MCF 10A (cell line): Measurements from ENCODE around the gene PRKAR2B. TPM values are rescaled to one million over a fixed set of nuclear protein-coding genes. Genes with fewer than 3 reads are reported as not detected.
"Not testable (repeated sequence)": the region's sequence is repeated elsewhere in the genome, so short reads cannot be mapped to it uniquely, and the experiment has no call there.

Source experiments
- BruUV-seq: library from RNA; stranded (reverse); fragments of 400-500 nt; replicated peaks from 2 replicates; lab custom pipeline; 2021; lab: Mats Ljungman, UMichigan
- CTCF ChIA-PET: fragments of 300-600 bp; sonication (Branson Sonifier 250); formaldehyde crosslinking; extraction: SDS; loops from one replicate; lab custom pipeline; 2021; ENCODE audit warnings: antibody characterized with exemption, inconsistent platforms; lab: Yijun Ruan, JAX
- POLR2A ChIA-PET: fragments of 300-600, 350-650 bp; sonication (Branson Sonifier 250); formaldehyde crosslinking; extraction: SDS; loops from one replicate; lab custom pipeline; 2020; ENCODE audit warnings: antibody characterized with exemption, inconsistent platforms; lab: Yijun Ruan, JAX
- DNase-seq: peaks from one replicate; pipeline ENCODE4 v3.0.0-alpha.2; 2018; ENCODE audit not compliant: unreplicated experiment
- H3K27ac Mint-ChIP-seq: one replicate; pipeline ENCODE4 v1.8.0; 2022; ENCODE audit warnings: mild to moderate bottlenecking, low read depth, mixed read lengths; ENCODE audit not compliant: unreplicated experiment
- H3K27me3 Mint-ChIP-seq: one replicate; pipeline ENCODE4 v1.8.0; 2022; ENCODE audit warnings: mixed read lengths; ENCODE audit not compliant: insufficient read depth, unreplicated experiment
- H3K36me3 Mint-ChIP-seq: one replicate; pipeline ENCODE4 v1.8.0; 2022; ENCODE audit warnings: mild to moderate bottlenecking, moderate library complexity, mixed read lengths; ENCODE audit not compliant: insufficient read depth, unreplicated experiment
- H3K4me1 Mint-ChIP-seq: one replicate; pipeline ENCODE4 v1.8.0; 2022; ENCODE audit warnings: mixed read lengths; ENCODE audit not compliant: insufficient read depth, unreplicated experiment
- H3K4me3 Mint-ChIP-seq: one replicate; pipeline ENCODE4 v1.8.0; 2022; ENCODE audit warnings: mild to moderate bottlenecking, moderate library complexity, mixed read lengths; ENCODE audit not compliant: unreplicated experiment
- H3K9me3 Mint-ChIP-seq: one replicate; pipeline ENCODE4 v1.8.0; 2022; ENCODE audit warnings: mixed read lengths; ENCODE audit not compliant: unreplicated experiment
- intact Hi-C: fragments of 100-400 bp; cut with micrococcal nuclease; formaldehyde crosslinking; loops from 2 replicates; pipeline ENCODE4 v1.14.1; 2022
- total RNA-seq: library from RNA; stranded (reverse); gene quantifications from 2 replicates; pipeline ENCODE4 v1.2.3, GENCODE V29; 2022
- TF ChIP-seq, protein P1 (sequence below): fragments of 200-600 bp; IDR thresholded peaks from one replicate; pipeline ENCODE4 v1.8.0; 2022; ENCODE audit warnings: antibody characterized with exemption, mild to moderate bottlenecking; ENCODE audit not compliant: unreplicated experiment

Gene PRKAR2B
- total RNA-seq, 1 experiment from 2014 or later = not detected

DNA sequence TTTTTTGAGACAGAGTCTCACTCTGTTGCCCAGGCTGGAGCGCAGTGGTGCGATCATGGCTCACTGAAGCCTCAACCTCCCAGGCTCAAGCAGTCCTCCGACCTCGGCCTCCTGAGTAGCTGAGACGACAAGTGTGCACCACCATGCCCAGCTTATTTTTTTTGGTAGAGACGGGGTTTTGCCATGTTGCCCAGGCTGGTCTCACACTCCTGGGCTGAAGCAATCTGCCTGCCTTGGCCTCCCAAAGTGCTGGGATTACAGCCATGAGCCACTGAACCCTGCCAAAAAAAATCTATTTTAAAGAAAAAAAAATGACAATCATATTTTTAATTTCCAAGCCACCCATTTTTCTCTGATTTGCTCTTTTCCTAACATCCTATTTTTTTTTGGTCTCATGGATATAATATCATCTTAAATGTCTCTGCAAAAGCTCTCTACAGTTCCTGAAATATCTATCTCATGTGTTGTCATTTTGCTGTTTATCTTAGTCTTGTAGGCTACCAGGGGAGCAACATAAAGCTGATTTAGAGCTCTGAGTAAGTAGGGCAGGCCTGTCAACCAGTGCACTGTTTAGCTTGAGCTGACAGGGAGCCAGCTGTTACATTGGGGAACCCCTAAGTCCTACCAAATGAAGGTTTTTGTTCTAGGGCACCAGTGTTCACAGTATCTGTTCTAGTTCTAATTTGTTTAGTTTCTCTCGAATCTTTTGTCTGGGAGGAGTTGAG lies 94.4 kb downstream of the PRKAR2B start:
- Mint-ChIP-seq H3K36me3 (no peaks in the 10 kb centered on the region), H3K9me3 (no peaks in the 10 kb centered on the region), H3K4me3 (no peak overlapping the region), H3K4me1 (no peaks in the 10 kb centered on the region), H3K27ac (no peak overlapping the region), H3K27me3 (peaks cover 66% of the 10 kb centered on the region)
- DNase-seq = no peak
- intact Hi-C loops = no loop called here
- CTCF ChIA-PET = interaction anchor here (0.6 to 3.4 kb wide), 5 partner anchors 8 to 344 kb away, joined by 3 to 21 read pairs (median 5); no protein-coding TSS in a partner anchor
- POLR2A ChIA-PET = no interaction called here
- no TSS peak for BruUV-seq
- TF ChIP-seq, protein P1, sequence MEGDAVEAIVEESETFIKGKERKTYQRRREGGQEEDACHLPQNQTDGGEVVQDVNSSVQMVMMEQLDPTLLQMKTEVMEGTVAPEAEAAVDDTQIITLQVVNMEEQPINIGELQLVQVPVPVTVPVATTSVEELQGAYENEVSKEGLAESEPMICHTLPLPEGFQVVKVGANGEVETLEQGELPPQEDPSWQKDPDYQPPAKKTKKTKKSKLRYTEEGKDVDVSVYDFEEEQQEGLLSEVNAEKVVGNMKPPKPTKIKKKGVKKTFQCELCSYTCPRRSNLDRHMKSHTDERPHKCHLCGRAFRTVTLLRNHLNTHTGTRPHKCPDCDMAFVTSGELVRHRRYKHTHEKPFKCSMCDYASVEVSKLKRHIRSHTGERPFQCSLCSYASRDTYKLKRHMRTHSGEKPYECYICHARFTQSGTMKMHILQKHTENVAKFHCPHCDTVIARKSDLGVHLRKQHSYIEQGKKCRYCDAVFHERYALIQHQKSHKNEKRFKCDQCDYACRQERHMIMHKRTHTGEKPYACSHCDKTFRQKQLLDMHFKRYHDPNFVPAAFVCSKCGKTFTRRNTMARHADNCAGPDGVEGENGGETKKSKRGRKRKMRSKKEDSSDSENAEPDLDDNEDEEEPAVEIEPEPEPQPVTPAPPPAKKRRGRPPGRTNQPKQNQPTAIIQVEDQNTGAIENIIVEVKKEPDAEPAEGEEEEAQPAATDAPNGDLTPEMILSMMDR = no peak

DNA sequence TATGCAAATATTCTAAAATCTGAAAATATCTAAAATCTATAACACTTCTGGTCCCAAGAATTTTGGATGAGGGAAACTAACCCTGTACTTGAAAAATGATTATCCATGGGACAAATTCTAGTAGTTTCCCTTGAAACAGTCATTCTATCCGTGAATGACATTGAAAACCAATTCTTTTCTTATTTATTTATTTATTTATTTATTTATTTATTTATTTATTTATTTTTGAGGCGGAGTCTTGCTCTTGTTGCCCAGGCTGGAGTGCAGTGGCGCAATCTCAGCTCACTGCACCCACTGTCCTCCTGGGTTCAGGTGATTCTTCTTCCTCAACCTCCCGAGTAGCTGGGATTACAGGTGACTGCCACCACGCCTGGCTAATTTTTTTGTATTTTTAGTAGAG lies 99.4 kb downstream of the PRKAR2B start:
- H3K9me3 Mint-ChIP-seq, H3K27ac Mint-ChIP-seq, H3K4me1 Mint-ChIP-seq, BruUV-seq, DNase-seq, H3K4me3 Mint-ChIP-seq, H3K36me3 Mint-ChIP-seq, intact Hi-C loops, CTCF ChIA-PET, POLR2A ChIA-PET: not testable (repeated sequence)
- peaks cover 18% of the 10 kb centered on the region for H3K27me3 Mint-ChIP-seq

DNA sequence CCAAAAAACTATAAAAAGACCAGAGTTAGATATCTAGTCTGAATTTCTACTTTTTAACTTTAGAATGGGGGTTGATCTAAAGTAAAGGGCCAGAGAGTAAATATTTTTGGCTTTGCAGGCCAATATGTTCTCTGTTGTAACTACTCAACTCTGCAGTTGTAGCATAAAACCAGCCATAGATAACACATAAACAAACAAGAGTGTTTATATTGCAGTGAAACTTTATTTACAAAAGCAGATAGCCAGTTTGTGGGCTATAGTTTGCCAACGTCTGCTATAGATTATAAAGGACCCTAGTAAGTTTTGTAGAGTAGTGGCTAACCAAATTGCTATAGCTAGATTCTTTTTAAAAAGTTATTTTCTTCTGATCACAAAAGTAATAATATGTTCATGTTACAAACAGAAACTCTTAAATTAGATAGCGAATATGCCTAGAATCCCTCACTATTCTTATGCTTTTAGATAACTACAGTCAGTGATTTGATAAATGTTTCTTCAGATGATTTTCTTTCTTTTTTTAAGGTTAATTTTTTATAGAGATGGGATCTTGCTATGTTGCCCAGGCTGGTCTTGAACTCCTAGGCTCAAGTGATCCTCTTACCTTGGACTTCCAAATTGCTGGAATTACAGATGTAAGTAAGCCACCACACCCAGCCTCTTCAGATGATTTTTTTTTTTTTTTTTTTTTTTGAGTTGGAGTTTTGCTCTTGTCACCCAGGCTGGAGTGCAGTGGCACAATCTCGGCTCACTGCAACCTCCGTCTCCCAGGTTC lies 100.7 kb downstream of the PRKAR2B start:
- BruUV-seq = no TSS peak
- CTCF ChIA-PET = interaction anchor here (2.3 to 8.4 kb wide), 2 partner anchors 14 to 350 kb away, joined by 6 to 125 read pairs; no protein-coding TSS in a partner anchor
- Mint-ChIP-seq H3K4me3 (no peak overlapping the region), H3K4me1 (peaks cover 5% of the 10 kb centered on the region), H3K9me3 (no peaks in the 10 kb centered on the region), H3K27me3 (peaks cover 5% of the 10 kb centered on the region), H3K27ac (no peak overlapping the region), H3K36me3 (no peaks in the 10 kb centered on the region)
- no peak for DNase-seq
- POLR2A ChIA-PET = no interaction called here
- TF ChIP-seq, protein P1 = no peak
- intact Hi-C loops = loop anchor here (5.0 kb wide), 2 partner anchors 483 to 603 kb away; partner anchors contain the start of gene CCDC71L

DNA sequence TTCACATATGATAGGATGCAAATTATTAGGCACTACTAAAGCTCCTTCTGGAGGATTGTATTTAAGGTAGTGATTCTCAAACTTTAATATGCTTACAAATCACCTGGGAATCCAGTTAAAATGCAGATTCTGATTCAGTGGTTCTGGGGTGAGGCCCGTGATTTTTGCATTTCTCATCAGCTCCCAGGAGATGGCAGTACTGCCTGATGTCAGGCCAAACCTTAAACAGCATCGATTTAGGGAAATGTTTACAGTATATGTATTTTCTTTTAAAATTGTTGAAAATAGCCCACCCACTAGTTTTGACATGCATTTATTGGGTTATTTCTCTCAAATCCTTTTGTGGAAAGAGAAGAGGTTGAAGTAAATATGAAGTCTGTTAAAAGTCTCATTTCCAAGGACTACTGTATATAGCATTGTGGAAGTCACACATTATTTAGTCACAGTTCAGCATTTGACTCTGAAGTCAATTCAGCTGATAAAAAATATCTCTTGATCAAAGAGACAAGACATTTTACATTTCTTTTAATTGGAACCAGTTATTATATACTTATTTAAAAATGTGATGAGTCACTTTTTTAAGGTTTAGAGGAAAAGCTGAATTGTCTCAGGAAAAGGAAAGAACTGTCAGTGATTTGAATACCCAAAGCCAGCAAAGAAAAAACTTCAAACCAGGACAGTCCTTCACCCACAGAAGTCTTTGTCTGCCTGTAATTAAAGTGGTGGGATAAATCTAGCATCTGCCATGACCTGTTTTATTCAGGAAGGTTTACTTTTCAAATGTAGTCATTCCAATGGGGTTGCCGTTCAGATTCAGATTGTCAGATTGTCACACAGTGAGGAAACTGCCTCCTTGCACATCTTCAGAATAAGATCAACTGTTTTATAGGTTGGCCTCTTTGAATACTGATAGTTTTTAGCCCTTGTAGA lies 103.2 kb downstream of the PRKAR2B start:
- H3K4me3 Mint-ChIP-seq = no peak overlapping the region
- peaks cover 12% of the 10 kb centered on the region for H3K4me1 Mint-ChIP-seq
- ChIA-PET CTCF (interaction anchor here (0.6 to 8.4 kb wide), 42 partner anchors 9 to 1840 kb away, joined by 3 to 156 read pairs (median 4); partner anchors contain the start of genes BCAP29, CCDC71L and HBP1), POLR2A (interaction anchor here (0.5 to 8.6 kb wide), 8 partner anchors 9 to 355 kb away, joined by 3 to 113 read pairs (median 4); partner anchors contain the start of gene HBP1)
- intact Hi-C loops = loop anchor here (1.0 to 5.0 kb wide), 3 partner anchors 485 to 605 kb away; partner anchors contain the start of gene CCDC71L
- no peaks in the 10 kb centered on the region for H3K36me3 Mint-ChIP-seq
- BruUV-seq = no TSS peak
- TF ChIP-seq, protein P1 = peak; percentile 67
- DNase-seq = peak; percentile 62
- no peaks in the 10 kb centered on the region for H3K9me3 Mint-ChIP-seq
- no peaks in the 10 kb centered on the region for H3K27me3 Mint-ChIP-seq
- no peak overlapping the region for H3K27ac Mint-ChIP-seq
